GM12801 (cell line): ENCODE measurements around the gene FGFBP1.

Experiments
- TF ChIP-seq, protein P1 (sequence below): IDR thresholded peaks from one replicate; pipeline ENCODE4 v1.5.1; 2011; ENCODE audit warnings: control low read depth; ENCODE audit not compliant: insufficient read length; ENCODE audit errors: extremely low read depth

FGFBP1 gene

DNA sequence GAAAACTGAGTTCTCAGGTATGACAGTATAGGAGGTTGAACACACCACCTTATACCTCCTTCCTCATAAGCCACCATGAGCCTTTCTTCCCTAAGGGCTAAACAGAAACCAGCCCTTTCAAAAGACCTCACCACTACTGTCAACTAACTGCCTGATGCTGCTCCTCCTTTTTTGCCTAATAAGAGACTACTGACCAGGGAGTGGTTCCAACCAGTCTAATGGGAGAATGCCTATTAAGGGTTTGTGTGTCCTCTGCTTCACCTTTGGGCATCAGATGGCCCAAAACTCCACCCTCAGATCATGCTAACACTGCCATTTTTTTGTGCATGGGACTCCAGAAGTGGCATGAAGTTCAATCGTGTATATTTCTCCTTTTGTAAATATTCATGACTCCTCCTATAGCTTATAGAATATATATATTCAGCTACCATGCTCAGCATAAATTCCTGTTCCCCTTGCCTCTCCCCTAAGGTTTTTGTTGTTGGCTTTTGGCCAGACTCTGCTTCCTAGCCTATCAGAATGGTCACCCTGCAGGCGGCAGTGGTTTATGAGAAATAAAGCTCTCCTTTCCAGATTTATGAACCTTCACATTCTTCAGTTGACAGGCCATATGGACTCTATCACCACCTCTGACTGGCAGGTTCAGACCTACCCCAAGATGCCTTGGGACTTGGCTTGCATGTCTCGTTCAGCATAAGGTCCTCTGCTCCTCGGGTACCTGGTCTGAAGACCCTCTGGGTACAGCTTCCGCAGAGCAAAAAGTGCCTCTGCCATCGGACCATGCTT, 28.2 kb downstream of the FGFBP1 start:
- TF ChIP-seq, protein P1, sequence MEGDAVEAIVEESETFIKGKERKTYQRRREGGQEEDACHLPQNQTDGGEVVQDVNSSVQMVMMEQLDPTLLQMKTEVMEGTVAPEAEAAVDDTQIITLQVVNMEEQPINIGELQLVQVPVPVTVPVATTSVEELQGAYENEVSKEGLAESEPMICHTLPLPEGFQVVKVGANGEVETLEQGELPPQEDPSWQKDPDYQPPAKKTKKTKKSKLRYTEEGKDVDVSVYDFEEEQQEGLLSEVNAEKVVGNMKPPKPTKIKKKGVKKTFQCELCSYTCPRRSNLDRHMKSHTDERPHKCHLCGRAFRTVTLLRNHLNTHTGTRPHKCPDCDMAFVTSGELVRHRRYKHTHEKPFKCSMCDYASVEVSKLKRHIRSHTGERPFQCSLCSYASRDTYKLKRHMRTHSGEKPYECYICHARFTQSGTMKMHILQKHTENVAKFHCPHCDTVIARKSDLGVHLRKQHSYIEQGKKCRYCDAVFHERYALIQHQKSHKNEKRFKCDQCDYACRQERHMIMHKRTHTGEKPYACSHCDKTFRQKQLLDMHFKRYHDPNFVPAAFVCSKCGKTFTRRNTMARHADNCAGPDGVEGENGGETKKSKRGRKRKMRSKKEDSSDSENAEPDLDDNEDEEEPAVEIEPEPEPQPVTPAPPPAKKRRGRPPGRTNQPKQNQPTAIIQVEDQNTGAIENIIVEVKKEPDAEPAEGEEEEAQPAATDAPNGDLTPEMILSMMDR = no peak

DNA sequence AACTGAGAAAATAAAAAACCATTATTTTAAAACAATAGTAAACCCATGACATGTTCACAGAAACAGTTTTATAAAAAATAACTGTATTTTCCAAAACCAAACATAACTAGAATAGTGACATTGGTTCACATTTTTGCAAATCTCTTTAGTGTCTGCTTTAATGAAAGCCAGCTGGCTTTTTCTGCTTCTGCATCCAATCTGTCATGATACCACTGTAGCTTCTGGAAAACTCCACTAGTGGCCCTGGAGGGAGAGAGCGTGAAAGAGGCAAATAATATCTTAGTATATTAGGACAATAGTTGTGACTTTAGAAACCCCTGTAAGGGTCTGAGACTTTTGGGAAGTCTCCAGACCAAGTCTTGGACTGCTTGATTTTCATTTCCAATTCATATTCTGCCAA, 31.1 kb downstream of the FGFBP1 start:
- TF ChIP-seq, protein P1 = no peak

DNA sequence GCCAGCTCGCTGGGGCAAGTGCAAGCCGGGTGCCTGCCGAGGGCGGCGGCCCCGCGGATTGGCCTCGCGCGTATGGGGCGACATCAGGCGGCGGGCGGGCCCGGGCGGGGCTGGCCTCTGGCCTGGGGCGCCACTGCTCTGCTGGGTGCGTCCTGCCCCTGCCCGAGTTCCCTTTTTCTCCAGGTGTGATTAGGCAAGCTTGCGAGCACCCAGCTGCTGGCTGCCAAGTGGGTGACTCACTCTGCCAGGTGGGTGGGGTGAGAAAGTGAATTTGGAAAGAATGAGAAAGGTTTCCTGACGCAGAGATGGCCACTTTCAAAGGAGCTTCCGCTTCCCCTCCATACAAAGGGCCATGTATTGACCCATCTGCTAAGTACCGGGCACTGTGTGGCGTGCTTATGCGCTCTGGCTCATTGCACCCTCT, 32.5 kb downstream of the FGFBP1 start:
- TF ChIP-seq, protein P1 = no peak

DNA sequence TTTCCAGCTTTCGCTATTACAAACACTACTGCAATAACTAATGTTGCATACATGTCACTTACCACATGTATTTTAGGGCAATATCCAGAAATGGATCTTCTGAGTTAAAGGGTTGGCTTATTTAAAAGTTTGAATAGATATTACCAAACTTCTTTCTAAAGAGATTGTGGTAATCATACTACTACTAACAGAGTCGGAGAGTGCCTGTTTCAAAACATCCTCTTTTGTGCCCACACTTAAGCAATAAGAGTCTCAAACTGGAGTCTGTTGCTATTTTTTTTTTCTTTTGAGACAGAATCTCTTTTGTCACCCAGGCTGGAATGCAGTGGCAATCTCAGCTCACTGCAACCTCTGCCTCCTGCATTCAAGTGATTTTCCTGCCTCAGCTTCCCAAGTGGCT, 35.8 kb downstream of the FGFBP1 start:
- TF ChIP-seq, protein P1 = no peak

DNA sequence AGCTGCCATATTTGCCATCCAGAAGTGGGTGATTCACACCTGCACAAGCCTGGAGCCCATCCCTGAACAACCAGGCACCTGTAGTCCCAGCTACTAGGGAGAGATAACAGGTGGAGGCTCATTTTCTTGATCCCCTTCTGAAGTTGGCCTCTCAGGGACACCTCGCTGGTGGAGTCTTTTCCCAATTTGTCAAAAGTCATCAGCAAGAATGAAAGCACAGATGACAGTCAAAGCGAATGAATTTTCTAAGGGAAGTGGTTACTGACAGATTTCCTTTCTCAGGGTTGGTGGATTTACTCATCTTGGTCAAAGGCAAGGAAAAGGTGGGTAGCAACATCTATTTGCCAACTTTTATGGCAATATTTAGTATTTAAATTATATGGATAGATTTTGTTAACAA, 36.5 kb downstream of the FGFBP1 start:
- TF ChIP-seq, protein P1 = no peak

DNA sequence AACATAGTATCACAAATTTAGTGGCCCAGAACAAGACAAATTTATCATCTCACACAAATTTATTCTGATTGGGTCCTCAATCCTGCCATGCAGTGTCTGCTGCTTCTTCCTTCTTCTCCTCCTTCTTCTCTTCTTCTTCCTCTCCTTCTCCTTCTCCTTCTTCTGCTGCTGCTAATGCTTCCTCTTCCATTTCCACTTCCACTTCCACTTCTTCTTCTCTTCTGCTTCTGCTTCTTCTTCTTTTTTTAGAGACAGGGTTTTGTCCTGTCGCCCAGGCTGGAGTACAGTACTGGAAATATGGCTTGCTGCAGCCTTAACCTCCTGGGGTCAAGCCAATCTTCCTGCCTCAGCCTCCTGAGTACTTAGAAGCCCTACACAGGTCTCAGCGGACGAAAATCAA, 37.5 kb downstream of the FGFBP1 start:
- TF ChIP-seq, protein P1 = no peak

DNA sequence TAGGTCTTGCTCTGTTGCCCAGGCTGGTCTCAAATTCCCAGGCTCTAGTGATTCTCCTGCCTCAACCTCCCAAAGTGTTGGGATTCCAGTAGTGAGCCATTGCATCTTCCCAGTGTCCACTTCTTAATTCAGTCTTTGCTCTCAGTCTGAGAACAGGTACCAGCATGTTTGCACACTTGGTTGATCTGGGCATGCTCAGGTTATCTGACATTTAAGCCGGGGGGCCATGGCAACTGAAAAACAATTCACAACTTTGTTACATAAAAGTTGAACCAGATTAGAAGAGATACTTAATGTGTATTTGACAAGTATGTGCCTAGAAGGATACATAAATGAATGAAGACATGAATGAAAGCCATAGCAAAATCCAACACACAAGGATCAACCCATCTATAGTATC, 39.0 kb downstream of the FGFBP1 start:
- TF ChIP-seq, protein P1 = no peak
